ENCODE data around the gene SERINC5. TPM values are rescaled to one million over a fixed set of nuclear protein-coding genes. Genes with fewer than 3 reads are reported as not detected.

The SERINC5 gene
- total and polyA plus RNA-seq, 5 experiments from 2014 or later: 21.8 to 186 (median 30.6) TPM

GRCh38 chr5:80134876-80135275 is 121.0 kb downstream of the SERINC5 start:
- peaks cover 0 to 15% (median 14%) of the 10 kb centered on the region in 3 donors for H3K36me3 Mint-ChIP-seq
- peaks cover 54 to 92% (median 87%) of the 10 kb centered on the region in 4 donors for H3K4me1 Mint-ChIP-seq
- peak overlapping the region in 9 of 10 donors; percentile 38 to 83 (median 75) for H3K4me3 Mint-ChIP-seq
- H3K9me3 Mint-ChIP-seq: peaks cover 0 to 15% (median 0%) of the 10 kb centered on the region in 9 donors
- H3K27ac Mint-ChIP-seq: peak overlapping the region; percentile 85 to 98 (median 92)
- POLR2A ChIA-PET: interaction anchor here (1.4 to 14.9 kb wide), 9 partner anchors 9 to 136 kb away, joined by 3 to 128 read pairs (median 15); partner anchors contain the start of gene SERINC5
- H3K27me3 Mint-ChIP-seq: no peaks in the 10 kb centered on the region
- no peak for DNase-seq
- no peak for ATAC-seq

GRCh38 chr5:80129146-80129545 is 126.7 kb downstream of the SERINC5 start:
- H3K4me1 Mint-ChIP-seq: peaks cover 44 to 82% (median 73%) of the 10 kb centered on the region in 4 donors
- H3K4me3 Mint-ChIP-seq: peak overlapping the region in 1 of 10 donors; percentile 66

GRCh38 chr5:80128141-80128540 is 127.7 kb downstream of the SERINC5 start:
- DNase-seq: no peak
- peaks cover 7 to 29% (median 11%) of the 10 kb centered on the region in 3 donors for H3K36me3 Mint-ChIP-seq
- POLR2A ChIA-PET: no interaction called here
- peak overlapping the region; percentile 49 to 90 (median 78) for H3K27ac Mint-ChIP-seq
- H3K9me3 Mint-ChIP-seq: peaks cover 0 to 27% (median 2%) of the 10 kb centered on the region in 9 donors
- peak overlapping the region in 2 of 10 donors; percentile 38 to 50 for H3K4me3 Mint-ChIP-seq
- ATAC-seq: no peak
- H3K4me1 Mint-ChIP-seq: peaks cover 41 to 81% (median 72%) of the 10 kb centered on the region in 4 donors
- H3K27me3 Mint-ChIP-seq: no peaks in the 10 kb centered on the region

More at GRCh38 chr5:80129146-80129545, 126.7 kb downstream of the SERINC5 start:
- POLR2A ChIA-PET: interaction anchor here (0.8 kb wide), 1 partner anchor 10 kb away, joined by 3 read pairs; no protein-coding TSS in a partner anchor
- Mint-ChIP-seq H3K27ac (peak overlapping the region; percentile 32 to 92 (median 78)), H3K36me3 (peaks cover 7 to 29% (median 10%) of the 10 kb centered on the region in 3 donors), H3K9me3 (peaks cover 0 to 27% (median 2%) of the 10 kb centered on the region in 9 donors), H3K27me3 (no peaks in the 10 kb centered on the region)
- ATAC-seq: no peak
- DNase-seq: no peak

GRCh38 chr5:80127116-80127552 is 128.7 kb downstream of the SERINC5 start:
- ATAC-seq: no peak
- POLR2A ChIA-PET: interaction anchor here (2.0 to 2.3 kb wide), 2 partner anchors 8 to 128 kb away, joined by 11 to 17 read pairs; partner anchors contain the start of gene SERINC5
- peaks cover 0 to 27% (median 2%) of the 10 kb centered on the region in 9 donors for H3K9me3 Mint-ChIP-seq
- peak overlapping the region in 2 of 10 donors; percentile 17 to 28 for H3K4me3 Mint-ChIP-seq
- H3K27ac Mint-ChIP-seq: peak overlapping the region in 5 of 10 donors; percentile 11 to 80 (median 34)
- no peaks in the 10 kb centered on the region for H3K27me3 Mint-ChIP-seq
- no peak for DNase-seq
- peaks cover 7 to 32% (median 11%) of the 10 kb centered on the region in 3 donors for H3K36me3 Mint-ChIP-seq
- H3K4me1 Mint-ChIP-seq: peaks cover 38 to 78% (median 70%) of the 10 kb centered on the region in 4 donors

- Mint-ChIP-seq H3K36me3 (peaks cover 7 to 24% (median 11%) of the 10 kb centered on the region in 3 donors), H3K4me1 (peaks cover 35 to 75% (median 65%) of the 10 kb centered on the region in 4 donors)
Measured at GRCh38 chr5:80125962-80126480, 129.8 kb downstream of the SERINC5 start.

GRCh38 chr5:80125022-80125961 is 130.6 kb downstream of the SERINC5 start:
- Mint-ChIP-seq H3K4me1 (peaks cover 30 to 68% (median 62%) of the 10 kb centered on the region in 4 donors), H3K9me3 (peaks cover 0 to 12% (median 0%) of the 10 kb centered on the region in 9 donors)

More at GRCh38 chr5:80125962-80126480, 129.8 kb downstream of the SERINC5 start:
- H3K4me3 Mint-ChIP-seq: peak overlapping the region in 8 of 10 donors; percentile 46 to 76 (median 60)
- DNase-seq (peak in 1 of 10 donors; percentile 45), ATAC-seq (peak; percentile 76 to 79)
- POLR2A ChIA-PET: interaction anchor here (1.1 to 2.3 kb wide), 6 partner anchors 9 to 129 kb away, joined by 3 to 17 read pairs (median 5); partner anchors contain the start of gene SERINC5
- H3K27ac Mint-ChIP-seq: peak overlapping the region; percentile 29 to 96 (median 75)
- H3K9me3 Mint-ChIP-seq: peaks cover 0 to 19% (median 2%) of the 10 kb centered on the region in 9 donors
- no peaks in the 10 kb centered on the region for H3K27me3 Mint-ChIP-seq

GRCh38 chr5:80124121-80124918 is 131.5 kb downstream of the SERINC5 start:
- Mint-ChIP-seq H3K4me1 (peaks cover 33 to 74% (median 64%) of the 10 kb centered on the region in 4 donors), H3K27me3 (no peaks in the 10 kb centered on the region), H3K27ac (peak overlapping the region; percentile 0 to 96 (median 66)), H3K36me3 (peaks cover 7 to 28% (median 11%) of the 10 kb centered on the region in 3 donors), H3K9me3 (peaks cover 0 to 11% (median 0%) of the 10 kb centered on the region in 9 donors), H3K4me3 (peak overlapping the region in 5 of 10 donors; percentile 24 to 59 (median 49))
- ATAC-seq (no peak), DNase-seq (no peak)
- POLR2A ChIA-PET: interaction anchor here (0.8 to 2.0 kb wide), 4 partner anchors 12 to 132 kb away, joined by 3 to 15 read pairs (median 8); partner anchors contain the start of gene SERINC5

More at GRCh38 chr5:80125022-80125961, 130.6 kb downstream of the SERINC5 start:
- peaks cover 7 to 24% (median 11%) of the 10 kb centered on the region in 3 donors for H3K36me3 Mint-ChIP-seq
- H3K4me3 Mint-ChIP-seq: peak overlapping the region; percentile 2 to 76 (median 60)
- POLR2A ChIA-PET: interaction anchor here (0.8 to 2.3 kb wide), 7 partner anchors 8 to 130 kb away, joined by 3 to 17 read pairs (median 4); partner anchors contain the start of gene SERINC5
- H3K27ac Mint-ChIP-seq: peak overlapping the region; percentile 22 to 96 (median 72)
- DNase-seq (no peak), ATAC-seq (no peak)
- H3K27me3 Mint-ChIP-seq: no peaks in the 10 kb centered on the region

GRCh38 chr5:80122579-80122978 is 133.3 kb downstream of the SERINC5 start:
- DNase-seq: no peak
- peak overlapping the region in 8 of 10 donors; percentile 2 to 82 (median 49) for H3K27ac Mint-ChIP-seq
- POLR2A ChIA-PET: interaction anchor here (1.9 to 2.0 kb wide), 2 partner anchors 13 to 19 kb away, joined by 12 to 15 read pairs; no protein-coding TSS in a partner anchor
- no peak overlapping the region for H3K4me3 Mint-ChIP-seq
- ATAC-seq: no peak
- H3K9me3 Mint-ChIP-seq: peaks cover 0 to 11% (median 6%) of the 10 kb centered on the region in 9 donors
- H3K27me3 Mint-ChIP-seq: no peaks in the 10 kb centered on the region
- H3K4me1 Mint-ChIP-seq: peaks cover 35 to 72% (median 64%) of the 10 kb centered on the region in 4 donors
- H3K36me3 Mint-ChIP-seq: peaks cover 7 to 28% (median 11%) of the 10 kb centered on the region in 3 donors

- Mint-ChIP-seq H3K27me3 (no peaks in the 10 kb centered on the region), H3K27ac (peak overlapping the region in 9 of 10 donors; percentile 32 to 84 (median 64)), H3K9me3 (peaks cover 0 to 12% (median 8%) of the 10 kb centered on the region in 9 donors), H3K36me3 (peaks cover 5 to 22% (median 12%) of the 10 kb centered on the region in 3 donors), H3K4me3 (no peak overlapping the region), H3K4me1 (peaks cover 40 to 79% (median 70%) of the 10 kb centered on the region in 4 donors)
- POLR2A ChIA-PET: interaction anchor here (0.5 to 2.3 kb wide), 8 partner anchors 9 to 137 kb away, joined by 3 to 8 read pairs (median 4); partner anchors contain the start of gene SERINC5
- ATAC-seq: no peak
- no peak for DNase-seq
Measured at GRCh38 chr5:80119372-80119771, 136.5 kb downstream of the SERINC5 start.

- H3K36me3 Mint-ChIP-seq: peaks cover 16 to 31% (median 21%) of the 10 kb centered on the region in 3 donors
Measured at GRCh38 chr5:80117446-80117845, 138.4 kb downstream of the SERINC5 start.

More at GRCh38 chr5:80117446-80117845, 138.4 kb downstream of the SERINC5 start:
- H3K4me3 Mint-ChIP-seq: peak overlapping the region in 6 of 10 donors; percentile 11 to 74 (median 54)
- H3K9me3 Mint-ChIP-seq: peaks cover 0 to 24% (median 13%) of the 10 kb centered on the region in 9 donors
- H3K27me3 Mint-ChIP-seq: no peaks in the 10 kb centered on the region
- peak; percentile 36 to 45 for ATAC-seq
- H3K27ac Mint-ChIP-seq: peak overlapping the region; percentile 76 to 89 (median 82)
- POLR2A ChIA-PET: interaction anchor here (0.6 to 2.3 kb wide), 13 partner anchors 8 to 139 kb away, joined by 3 to 11 read pairs (median 5); partner anchors contain the start of gene SERINC5
- peaks cover 42 to 75% (median 62%) of the 10 kb centered on the region in 4 donors for H3K4me1 Mint-ChIP-seq
- no peak for DNase-seq

All from naive thymus-derived CD8-positive, alpha-beta T cell (primary cell).